GM12874 (cell line): ENCODE data around the gene ANKRD27.

Experiments
- CTCF ChIP-seq: IDR thresholded peaks from 2 replicates; pipeline ENCODE4 v1.5.1; 2011; ENCODE audit warnings: low read depth, mild to moderate bottlenecking, control low read depth, low read length, moderate library complexity; ENCODE audit not compliant: insufficient read depth

Gene ANKRD27

GRCh38 chr19:32687681-32688080 is 12.7 kb upstream of the ANKRD27 start:
- no peak for TF ChIP-seq CTCF

- no peak for TF ChIP-seq CTCF
Measured at GRCh38 chr19:32686847-32687475, 12.0 kb upstream of the ANKRD27 start.

- no peak for TF ChIP-seq CTCF
Measured at GRCh38 chr19:32682317-32682716, 7.3 kb upstream of the ANKRD27 start.

- TF ChIP-seq CTCF, result no peak
Measured at GRCh38 chr19:32680986-32681385, 6.0 kb upstream of the ANKRD27 start.

- TF ChIP-seq CTCF, result no peak
Measured at GRCh38 chr19:32677657-32678056, 2.7 kb upstream of the ANKRD27 start.

GRCh38 chr19:32676895-32677359 is 1.9 kb upstream of the ANKRD27 start:
- TF ChIP-seq CTCF, result no peak

- no peak for TF ChIP-seq CTCF
Measured at GRCh38 chr19:32676186-32676894, 1.4 kb upstream of the ANKRD27 start.
